H9 (cell line): Measurements from ENCODE around the gene KIF3B. TPM values are rescaled to one million over a fixed set of nuclear protein-coding genes. Genes with fewer than 3 reads are reported as not detected.

Experiments used
- DNase-seq: peaks from one replicate; pipeline ENCODE4 v3.0.0-alpha.2; 2017
- H2AFZ ChIP-seq: one replicate; pipeline ENCODE4 v1.6.1; 2013; ENCODE audit warnings: mild to moderate bottlenecking, low read length, control low read depth, moderate library complexity
- H2AK5ac ChIP-seq: 2 replicates; pipeline ENCODE4 v1.6.1; 2013; ENCODE audit warnings: low read length, control low read depth, mixed read lengths; ENCODE audit not compliant: insufficient read length
- H2BK120ac ChIP-seq: one replicate; pipeline ENCODE4 v1.6.1; 2013; ENCODE audit warnings: low read depth, mild to moderate bottlenecking, low read length, control low read depth, inconsistent platforms; ENCODE audit not compliant: poor library complexity, severe bottlenecking
- H2BK12ac ChIP-seq: 2 replicates; pipeline ENCODE4 v1.6.1; 2013; ENCODE audit warnings: low read length, control low read depth, mixed read lengths, low read depth; ENCODE audit not compliant: insufficient read length
- H2BK15ac ChIP-seq: 2 replicates; pipeline ENCODE4 v1.6.1; 2013; ENCODE audit warnings: low read depth, low read length, control low read depth
- H2BK20ac ChIP-seq: one replicate; pipeline ENCODE4 v1.6.1; 2013; ENCODE audit warnings: low read depth, mild to moderate bottlenecking, low read length, control low read depth, inconsistent platforms; ENCODE audit not compliant: poor library complexity, severe bottlenecking
- H2BK5ac ChIP-seq: 2 replicates; pipeline ENCODE4 v1.6.1; 2013; ENCODE audit warnings: low read length, control low read depth, mixed read lengths; ENCODE audit not compliant: insufficient read length
- H3K14ac ChIP-seq: 2 replicates; pipeline ENCODE4 v1.6.1; 2013; ENCODE audit warnings: low read length, control low read depth; ENCODE audit not compliant: insufficient read depth
- H3K18ac ChIP-seq: 2 replicates; pipeline ENCODE4 v1.6.1; 2013; ENCODE audit warnings: low read depth, mild to moderate bottlenecking, mixed read lengths, low read length, control low read depth; ENCODE audit not compliant: insufficient read length
- H3K23ac ChIP-seq: 2 replicates; pipeline ENCODE4 v1.6.1; 2013; ENCODE audit warnings: low read length, control low read depth, mixed read lengths, low read depth; ENCODE audit not compliant: insufficient read length
- H3K23me2 ChIP-seq: 2 replicates; pipeline ENCODE4 v1.6.1; 2013; ENCODE audit warnings: low read depth, mild to moderate bottlenecking, mixed read lengths, low read length, control low read depth; ENCODE audit not compliant: insufficient read length, poor library complexity, severe bottlenecking
- H3K27ac ChIP-seq: 2 replicates; pipeline ENCODE4 v1.5.1; 2013; ENCODE audit warnings: low read length, control low read depth, mixed read lengths, low read depth; ENCODE audit not compliant: insufficient read length
- H3K27me3 ChIP-seq: 2 replicates; pipeline ENCODE4 v1.6.1; 2013; ENCODE audit warnings: low read length, control low read depth, inconsistent platforms; ENCODE audit not compliant: insufficient read depth
- H3K4ac ChIP-seq: 2 replicates; pipeline ENCODE4 v1.6.1; 2013; ENCODE audit warnings: low read depth, mild to moderate bottlenecking, control low read depth, inconsistent platforms, low read length, moderate library complexity
- H3K4me1 ChIP-seq: 2 replicates; pipeline ENCODE4 v1.6.1; 2013; ENCODE audit warnings: low read length, control low read depth, inconsistent platforms; ENCODE audit not compliant: insufficient read depth
- H3K4me2 ChIP-seq: 2 replicates; pipeline ENCODE4 v1.6.1; 2013; ENCODE audit warnings: low read length, control low read depth, mixed read lengths; ENCODE audit not compliant: insufficient read length, insufficient read depth
- H3K56ac ChIP-seq: 2 replicates; pipeline ENCODE4 v1.6.1; 2013; ENCODE audit warnings: low read depth, mild to moderate bottlenecking, mixed read lengths, low read length, control low read depth; ENCODE audit not compliant: insufficient read length
- H3K79me1 ChIP-seq: 2 replicates; pipeline ENCODE4 v1.6.1; 2013; ENCODE audit warnings: low read depth, mild to moderate bottlenecking, moderate library complexity, low read length, control low read depth, inconsistent platforms; ENCODE audit not compliant: insufficient read depth, poor library complexity, severe bottlenecking
- H3K79me2 ChIP-seq: 2 replicates; pipeline ENCODE4 v1.6.1; 2013; ENCODE audit warnings: low read length, control low read depth, inconsistent platforms; ENCODE audit not compliant: insufficient read depth
- H3K9ac ChIP-seq: 2 replicates; pipeline ENCODE4 v1.6.1; 2013; ENCODE audit warnings: low read length, control low read depth, mixed read lengths; ENCODE audit not compliant: insufficient read length; ENCODE audit errors: extremely low read depth
- H3K9me3 ChIP-seq: one replicate; pipeline ENCODE4 v1.6.1; 2013; ENCODE audit warnings: low read depth, low read length, inconsistent platforms; ENCODE audit not compliant: control insufficient read depth
- H3T11ph ChIP-seq: one replicate; pipeline ENCODE4 v1.6.1; 2013; ENCODE audit warnings: mild to moderate bottlenecking, low read length, control low read depth, inconsistent platforms
- H4K20me1 ChIP-seq: one replicate; pipeline ENCODE4 v1.6.1; 2013; ENCODE audit not compliant: control insufficient read depth, insufficient read length, insufficient read depth
- H4K5ac ChIP-seq: 2 replicates; pipeline ENCODE4 v1.6.1; 2013; ENCODE audit warnings: low read depth, mild to moderate bottlenecking, mixed read lengths, low read length, control low read depth; ENCODE audit not compliant: insufficient read length
- H4K8ac ChIP-seq: replicated peaks from 2 replicates; pipeline ENCODE4 v1.6.1; 2013; ENCODE audit warnings: low read length, control low read depth, mixed read lengths, low read depth; ENCODE audit not compliant: insufficient read length
- H4K91ac ChIP-seq: 2 replicates; pipeline ENCODE4 v1.6.1; 2013; ENCODE audit warnings: low read depth, mild to moderate bottlenecking, moderate library complexity, mixed read lengths, low read length, control low read depth; ENCODE audit not compliant: insufficient read length
- H3K27ac Mint-ChIP-seq, 3 experiments: 2 replicates in 2 of 3; 3 replicates in 1 of 3; pipeline ENCODE4 v1.8.0; 2020 to 2021; ENCODE audit warnings: mixed read lengths in 3 of 3, mild to moderate bottlenecking in 1 of 3, moderate library complexity in 1 of 3
- H3K27me3 Mint-ChIP-seq: 2 replicates; pipeline ENCODE4 v1.8.0; 2021; ENCODE audit warnings: low read depth, mild to moderate bottlenecking, moderate library complexity, mixed read lengths
- H3K36me3 Mint-ChIP-seq, 3 experiments: 2 replicates in 2 of 3; 3 replicates in 1 of 3; pipeline ENCODE4 v1.8.0; 2020 to 2021; ENCODE audit warnings: low read depth in 3 of 3, mixed read lengths in 3 of 3; ENCODE audit not compliant: insufficient read depth in 1 of 3
- H3K4me1 Mint-ChIP-seq, 2 experiments: 2 replicates each; pipeline ENCODE4 v1.8.0; 2020; ENCODE audit warnings: mixed read lengths in 2 of 2
- H3K4me3 Mint-ChIP-seq, 2 experiments: 2 replicates in 1 of 2; 3 replicates in 1 of 2; pipeline ENCODE4 v1.8.0; 2020 to 2021; ENCODE audit warnings: mild to moderate bottlenecking in 2 of 2, mixed read lengths in 2 of 2, moderate library complexity in 1 of 2
- H3K9me3 Mint-ChIP-seq, 2 experiments: 2 replicates in 1 of 2; 3 replicates in 1 of 2; pipeline ENCODE4 v1.8.0; 2020; ENCODE audit warnings: mild to moderate bottlenecking in 2 of 2, mixed read lengths in 2 of 2, moderate library complexity in 1 of 2
- CTCF ChIP-seq: fragments of 200-600 bp; sonication (generic); conservative IDR thresholded peaks from 3 replicates; pipeline ENCODE4 v1.8.0; 2021; ENCODE audit warnings: antibody characterized with exemption, mild to moderate bottlenecking
- WGBS: extraction: QIAGEN DNeasy Blood & Tissue Kit; methylation state at CpG from one replicate; pipeline ENCODE4 v1.1.7; 2013; ENCODE audit warnings: missing lambda C conversion rate, low lambda C conversion rate, mixed read lengths; ENCODE audit not compliant: insufficient read length; ENCODE audit errors: extremely low coverage; 5-methylcytosine and 5-hydroxymethylcytosine counted together
- total RNA-seq: library from RNA; stranded (reverse); gene quantifications from 2 replicates; pipeline ENCODE4 v1.2.1, GENCODE V29; 2021

Gene KIF3B
- total RNA-seq, 1 experiment from 2014 or later, result 29.7 TPM

DNA sequence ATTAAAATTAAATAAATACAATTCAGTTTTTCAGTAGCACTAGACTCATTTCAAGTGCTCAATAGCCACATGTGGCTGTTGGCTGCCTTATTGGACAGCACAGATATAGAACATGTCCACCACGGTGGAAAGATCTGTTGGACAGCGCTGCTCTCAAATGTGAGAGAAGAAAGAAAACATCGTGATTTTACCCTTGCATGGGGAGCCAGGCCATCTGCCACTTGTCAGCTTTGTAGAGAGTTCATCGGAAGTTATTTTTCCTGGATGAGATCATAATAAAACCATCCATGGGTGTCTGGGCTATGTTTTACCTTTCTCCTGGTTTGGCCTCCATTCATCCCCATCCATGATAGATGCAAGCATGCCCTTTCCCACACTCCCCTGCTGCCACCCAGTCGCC, 5.8 kb upstream of the KIF3B start:
- no peak overlapping the region for H3K14ac ChIP-seq
- Mint-ChIP-seq H3K27ac (no peak overlapping the region), H3K27me3 (peaks cover 23% of the 10 kb centered on the region), H3K4me3 (no peak overlapping the region), H3K36me3 (no peaks in the 10 kb centered on the region), H3K9me3 (no peaks in the 10 kb centered on the region), H3K4me1 (no peaks in the 10 kb centered on the region; a peak in 1 of 4 replicates)
- H2BK20ac ChIP-seq, result no peak overlapping the region
- no peak overlapping the region for H3K9ac ChIP-seq
- WGBS, result no CpG with 5 or more reads among the region's 5 CpGs
- no peak overlapping the region for H2AK5ac ChIP-seq
- H3K79me1 ChIP-seq, result no peaks in the 10 kb centered on the region
- no peak overlapping the region for H4K5ac ChIP-seq
- H3K18ac ChIP-seq, result no peak overlapping the region
- no peaks in the 10 kb centered on the region for H4K20me1 ChIP-seq
- no peaks in the 10 kb centered on the region for H3K4me1 ChIP-seq
- no peak overlapping the region for H4K91ac ChIP-seq
- no peak overlapping the region for H2BK120ac ChIP-seq
- no peak overlapping the region for H3K4me2 ChIP-seq
- no peak overlapping the region for H2BK5ac ChIP-seq
- H3K79me2 ChIP-seq, result no peaks in the 10 kb centered on the region
- no peak overlapping the region for H2BK12ac ChIP-seq
- no peaks in the 10 kb centered on the region for H3K27me3 ChIP-seq
- no peak overlapping the region for H3T11ph ChIP-seq
- no peak overlapping the region for H3K27ac ChIP-seq
- no peak overlapping the region for H2AFZ ChIP-seq
- no peak overlapping the region for H3K56ac ChIP-seq
- no peak overlapping the region for H2BK15ac ChIP-seq
- TF ChIP-seq CTCF, result no peak
- no peaks in the 10 kb centered on the region for H3K9me3 ChIP-seq
- DNase-seq, result no peak
- H3K4ac ChIP-seq, result no peak overlapping the region
- H3K23me2 ChIP-seq, result no peaks in the 10 kb centered on the region
- no peak overlapping the region for H4K8ac ChIP-seq
- H3K23ac ChIP-seq, result no peak overlapping the region
